HepG2 (cell line): Measurements from ENCODE around the gene ZBP1. TPM values are rescaled to one million over a fixed set of nuclear protein-coding genes. Genes with fewer than 3 reads are reported as not detected.

ENCODE experiments used
- ATF7-NPFF ChIP-seq: sonication (generic); formaldehyde crosslinking; IDR thresholded peaks from 2 replicates; pipeline ENCODE4 v1.8.1; 2023; ENCODE audit warnings: mild to moderate bottlenecking, low read depth, missing genetic modification reagents, moderate library complexity
- DPF2 ChIP-seq: sonication (generic); formaldehyde crosslinking; IDR thresholded peaks from 2 replicates; pipeline ENCODE4 v1.4.0; 2020; ENCODE audit warnings: mild to moderate bottlenecking, low read depth, missing genetic modification reagents, borderline replicate concordance
- EP300 ChIP-seq, 3 experiments: sonication (generic) in 1 of 3; formaldehyde crosslinking in 1 of 3; IDR thresholded peaks; 2 replicates each; pipeline versions ENCODE4 v1.5.1 to v1.6.1; 2011 to 2020; ENCODE audit warnings: low read depth in 2 of 3, low read length in 2 of 3, borderline replicate concordance in 1 of 3, improper control_type of control experiment in 1 of 3, mild to moderate bottlenecking in 1 of 3, missing genetic modification reagents in 1 of 3, moderate library complexity in 1 of 3
- GATA4 ChIP-seq: sonication (generic); IDR thresholded peaks from 2 replicates; pipeline ENCODE4 v1.6.1; 2016; ENCODE audit warnings: antibody characterized with exemption, low read depth, borderline replicate concordance
- HDAC1 ChIP-seq: sonication (generic); formaldehyde crosslinking; IDR thresholded peaks from 2 replicates; pipeline ENCODE4 v1.5.1; 2020; ENCODE audit warnings: mild to moderate bottlenecking, missing genetic modification reagents
- HES4 ChIP-seq: sonication (generic); formaldehyde crosslinking; IDR thresholded peaks from 2 replicates; pipeline ENCODE4 v1.9.0; 2021; ENCODE audit warnings: mild to moderate bottlenecking, missing genetic modification reagents, borderline replicate concordance
- RCOR2 ChIP-seq: IDR thresholded peaks from 2 replicates; pipeline ENCODE4 v1.6.1; 2016; ENCODE audit warnings: missing biosample characterization, missing genetic modification reagents
- RXRA ChIP-seq: sonication (generic); formaldehyde crosslinking; IDR thresholded peaks from 2 replicates; pipeline ENCODE4 v1.5.1; 2020; ENCODE audit warnings: missing genetic modification reagents
- SIX1 ChIP-seq: sonication (generic); formaldehyde crosslinking; IDR thresholded peaks from 2 replicates; pipeline ENCODE4 v1.4.0; 2020; ENCODE audit warnings: missing genetic modification reagents, borderline replicate concordance
- ZNF841 ChIP-seq: sonication (generic); formaldehyde crosslinking; IDR thresholded peaks from 2 replicates; pipeline ENCODE4 v1.8.1; 2023; ENCODE audit warnings: missing genetic modification reagents, borderline replicate concordance
- polyA plus RNA-seq, 8 experiments: library from polyadenylated mRNA; depleted of rRNA in 3 of 8; stranded (reverse) in 7 of 8; unstranded in 1 of 8; fragments of >200 nt; fragmentation: Illumina TruSeq in 4 of 8; extraction: Trizol in 4 of 8; gene quantifications; 2 replicates each; pipeline versions ENCODE4 v1.2.1 to v1.2.3, GENCODE V29; 2011 to 2016; ENCODE audit warnings: low read depth in 4 of 8, missing spikeins in 1 of 8, mixed read lengths in 1 of 8; ENCODE audit not compliant: insufficient read depth in 1 of 8
- total RNA-seq, 5 experiments: library from RNA; depleted of rRNA; stranded (reverse); fragments of >200 nt; fragmentation: Illumina TruSeq; extraction: Trizol; gene quantifications; 2 replicates each; pipeline ENCODE4 v1.2.3, GENCODE V29; 2016; ENCODE audit warnings: low read depth in 1 of 5
- TF ChIP-seq, protein P1 (sequence below): sonication (generic); formaldehyde crosslinking; IDR thresholded peaks from 2 replicates; pipeline ENCODE4 v1.4.0; 2020; ENCODE audit warnings: missing genetic modification reagents
- TF ChIP-seq, protein P2 (sequence below): sonication (generic); formaldehyde crosslinking; IDR thresholded peaks from 2 replicates; pipeline ENCODE4 v1.8.0; 2022; ENCODE audit warnings: mild to moderate bottlenecking, missing genetic modification reagents, borderline replicate concordance
- TF ChIP-seq, protein P3 (sequence below): sonication (generic); formaldehyde crosslinking; IDR thresholded peaks from 2 replicates; pipeline ENCODE4 v1.4.0; 2020; ENCODE audit warnings: missing genetic modification reagents, mild to moderate bottlenecking, borderline replicate concordance
- TF ChIP-seq, protein P4 (sequence below): IDR thresholded peaks from 2 replicates; pipeline ENCODE4 v1.6.1; 2016; ENCODE audit warnings: low read depth, control low read depth
- TF ChIP-seq, protein P5 (sequence below): sonication (generic); formaldehyde crosslinking; conservative IDR thresholded peaks from 2 replicates; pipeline ENCODE4 v1.8.0; 2022; ENCODE audit warnings: missing genetic modification reagents

The ZBP1 gene
- total and polyA plus RNA-seq, 2 of the 13 experiments (the other 11 are each of a cell fraction or from before 2014, with no cell fraction given) = not detected

DNA sequence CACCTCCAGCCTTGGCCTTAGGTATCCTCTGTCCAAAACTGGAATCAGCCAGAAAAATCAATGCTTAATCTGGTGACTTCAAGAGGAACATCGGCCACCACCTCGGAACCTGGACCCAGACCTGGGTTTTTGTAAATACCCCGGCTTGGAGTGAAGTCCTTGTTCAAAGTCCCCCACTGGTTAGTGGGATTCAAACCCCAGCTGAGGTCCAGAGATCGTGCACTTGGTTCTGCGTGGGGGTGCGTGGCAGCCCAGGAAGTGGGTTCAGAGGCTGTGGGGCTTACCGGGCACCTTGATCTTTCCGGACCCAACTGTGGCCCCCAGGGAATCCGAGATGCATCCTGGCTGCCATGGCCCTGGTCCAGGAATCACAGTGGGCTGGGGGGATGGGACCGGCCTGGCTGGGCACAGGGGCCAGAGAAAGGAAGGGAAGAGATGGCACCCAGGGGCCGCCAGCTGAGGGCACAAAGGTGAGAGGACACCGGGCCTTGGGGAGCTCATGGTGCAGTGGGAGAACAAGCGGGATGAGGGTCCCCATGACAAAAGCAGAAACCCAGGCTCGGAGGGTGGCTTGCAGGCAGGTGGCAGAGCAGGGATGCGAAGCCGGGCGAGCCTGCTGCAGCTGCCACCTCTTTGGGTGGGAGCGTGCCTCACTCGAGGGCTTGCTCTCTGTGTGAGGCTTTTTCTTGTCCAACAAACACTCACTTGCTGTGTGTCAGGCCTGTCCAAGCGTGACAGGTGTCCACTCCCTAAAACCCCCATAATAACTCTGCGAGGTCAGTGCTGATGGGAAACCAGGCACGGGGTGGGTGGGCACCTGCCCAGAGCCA is 27.7 kb downstream of the ZBP1 start (continued):
- 0 out of 2 replicates have a peak, but pooled peaks have one; percentile 53 for TF ChIP-seq RCOR2 (CRISPR knock-in tag)
- TF ChIP-seq, protein P1, sequence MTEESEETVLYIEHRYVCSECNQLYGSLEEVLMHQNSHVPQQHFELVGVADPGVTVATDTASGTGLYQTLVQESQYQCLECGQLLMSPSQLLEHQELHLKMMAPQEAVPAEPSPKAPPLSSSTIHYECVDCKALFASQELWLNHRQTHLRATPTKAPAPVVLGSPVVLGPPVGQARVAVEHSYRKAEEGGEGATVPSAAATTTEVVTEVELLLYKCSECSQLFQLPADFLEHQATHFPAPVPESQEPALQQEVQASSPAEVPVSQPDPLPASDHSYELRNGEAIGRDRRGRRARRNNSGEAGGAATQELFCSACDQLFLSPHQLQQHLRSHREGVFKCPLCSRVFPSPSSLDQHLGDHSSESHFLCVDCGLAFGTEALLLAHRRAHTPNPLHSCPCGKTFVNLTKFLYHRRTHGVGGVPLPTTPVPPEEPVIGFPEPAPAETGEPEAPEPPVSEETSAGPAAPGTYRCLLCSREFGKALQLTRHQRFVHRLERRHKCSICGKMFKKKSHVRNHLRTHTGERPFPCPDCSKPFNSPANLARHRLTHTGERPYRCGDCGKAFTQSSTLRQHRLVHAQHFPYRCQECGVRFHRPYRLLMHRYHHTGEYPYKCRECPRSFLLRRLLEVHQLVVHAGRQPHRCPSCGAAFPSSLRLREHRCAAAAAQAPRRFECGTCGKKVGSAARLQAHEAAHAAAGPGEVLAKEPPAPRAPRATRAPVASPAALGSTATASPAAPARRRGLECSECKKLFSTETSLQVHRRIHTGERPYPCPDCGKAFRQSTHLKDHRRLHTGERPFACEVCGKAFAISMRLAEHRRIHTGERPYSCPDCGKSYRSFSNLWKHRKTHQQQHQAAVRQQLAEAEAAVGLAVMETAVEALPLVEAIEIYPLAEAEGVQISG (CRISPR knock-in tag) = no peak
- no peak for TF ChIP-seq SIX1 (CRISPR knock-in tag)
- peak in 1 of 2 experiments; percentile 75; a peak in 2 of 4 replicates for TF ChIP-seq EP300 (IDR thresholded peaks at IDR 0.05; ENCODE audit: low read depth in 2 of 2, low read length in 2 of 2)
- TF ChIP-seq EP300 (CRISPR knock-in tag; IDR thresholded peaks at IDR 0.05; ENCODE audit: borderline replicate concordance) = no peak
- TF ChIP-seq, protein P2, sequence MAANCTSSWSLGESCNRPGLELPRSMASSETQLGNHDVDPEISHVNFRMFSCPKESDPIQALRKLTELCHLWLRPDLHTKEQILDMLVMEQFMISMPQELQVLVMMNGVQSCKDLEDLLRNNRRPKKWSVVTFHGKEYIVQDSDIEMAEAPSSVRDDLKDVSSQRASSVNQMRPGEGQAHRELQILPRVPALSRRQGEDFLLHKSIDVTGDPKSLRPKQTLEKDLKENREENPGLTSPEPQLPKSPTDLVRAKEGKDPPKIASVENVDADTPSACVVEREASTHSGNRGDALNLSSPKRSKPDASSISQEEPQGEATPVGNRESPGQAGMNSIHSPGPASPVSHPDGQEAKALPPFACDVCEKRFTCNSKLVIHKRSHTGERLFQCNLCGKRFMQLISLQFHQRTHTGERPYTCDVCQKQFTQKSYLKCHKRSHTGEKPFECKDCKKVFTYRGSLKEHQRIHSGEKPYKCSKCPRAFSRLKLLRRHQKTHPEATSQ (CRISPR knock-in tag) = no peak
- no peak for TF ChIP-seq ZNF841 (CRISPR knock-in tag)
- TF ChIP-seq, protein P3, sequence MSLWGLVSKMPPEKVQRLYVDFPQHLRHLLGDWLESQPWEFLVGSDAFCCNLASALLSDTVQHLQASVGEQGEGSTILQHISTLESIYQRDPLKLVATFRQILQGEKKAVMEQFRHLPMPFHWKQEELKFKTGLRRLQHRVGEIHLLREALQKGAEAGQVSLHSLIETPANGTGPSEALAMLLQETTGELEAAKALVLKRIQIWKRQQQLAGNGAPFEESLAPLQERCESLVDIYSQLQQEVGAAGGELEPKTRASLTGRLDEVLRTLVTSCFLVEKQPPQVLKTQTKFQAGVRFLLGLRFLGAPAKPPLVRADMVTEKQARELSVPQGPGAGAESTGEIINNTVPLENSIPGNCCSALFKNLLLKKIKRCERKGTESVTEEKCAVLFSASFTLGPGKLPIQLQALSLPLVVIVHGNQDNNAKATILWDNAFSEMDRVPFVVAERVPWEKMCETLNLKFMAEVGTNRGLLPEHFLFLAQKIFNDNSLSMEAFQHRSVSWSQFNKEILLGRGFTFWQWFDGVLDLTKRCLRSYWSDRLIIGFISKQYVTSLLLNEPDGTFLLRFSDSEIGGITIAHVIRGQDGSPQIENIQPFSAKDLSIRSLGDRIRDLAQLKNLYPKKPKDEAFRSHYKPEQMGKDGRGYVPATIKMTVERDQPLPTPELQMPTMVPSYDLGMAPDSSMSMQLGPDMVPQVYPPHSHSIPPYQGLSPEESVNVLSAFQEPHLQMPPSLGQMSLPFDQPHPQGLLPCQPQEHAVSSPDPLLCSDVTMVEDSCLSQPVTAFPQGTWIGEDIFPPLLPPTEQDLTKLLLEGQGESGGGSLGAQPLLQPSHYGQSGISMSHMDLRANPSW (CRISPR knock-in tag) = peak; percentile 48; the same call in 1 of the 2 replicates
- no peak; the same call in 1 of the 2 replicates for TF ChIP-seq HES4
- no peak for TF ChIP-seq GATA4
- peak; percentile 76 for TF ChIP-seq DPF2 (CRISPR knock-in tag)
- no peak for TF ChIP-seq RXRA
- peak; percentile 87 for TF ChIP-seq HDAC1
- TF ChIP-seq, protein P4, sequence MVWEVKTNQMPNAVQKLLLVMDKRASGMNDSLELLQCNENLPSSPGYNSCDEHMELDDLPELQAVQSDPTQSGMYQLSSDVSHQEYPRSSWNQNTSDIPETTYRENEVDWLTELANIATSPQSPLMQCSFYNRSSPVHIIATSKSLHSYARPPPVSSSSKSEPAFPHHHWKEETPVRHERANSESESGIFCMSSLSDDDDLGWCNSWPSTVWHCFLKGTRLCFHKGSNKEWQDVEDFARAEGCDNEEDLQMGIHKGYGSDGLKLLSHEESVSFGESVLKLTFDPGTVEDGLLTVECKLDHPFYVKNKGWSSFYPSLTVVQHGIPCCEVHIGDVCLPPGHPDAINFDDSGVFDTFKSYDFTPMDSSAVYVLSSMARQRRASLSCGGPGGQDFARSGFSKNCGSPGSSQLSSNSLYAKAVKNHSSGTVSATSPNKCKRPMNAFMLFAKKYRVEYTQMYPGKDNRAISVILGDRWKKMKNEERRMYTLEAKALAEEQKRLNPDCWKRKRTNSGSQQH = no peak
- TF ChIP-seq, protein P5, sequence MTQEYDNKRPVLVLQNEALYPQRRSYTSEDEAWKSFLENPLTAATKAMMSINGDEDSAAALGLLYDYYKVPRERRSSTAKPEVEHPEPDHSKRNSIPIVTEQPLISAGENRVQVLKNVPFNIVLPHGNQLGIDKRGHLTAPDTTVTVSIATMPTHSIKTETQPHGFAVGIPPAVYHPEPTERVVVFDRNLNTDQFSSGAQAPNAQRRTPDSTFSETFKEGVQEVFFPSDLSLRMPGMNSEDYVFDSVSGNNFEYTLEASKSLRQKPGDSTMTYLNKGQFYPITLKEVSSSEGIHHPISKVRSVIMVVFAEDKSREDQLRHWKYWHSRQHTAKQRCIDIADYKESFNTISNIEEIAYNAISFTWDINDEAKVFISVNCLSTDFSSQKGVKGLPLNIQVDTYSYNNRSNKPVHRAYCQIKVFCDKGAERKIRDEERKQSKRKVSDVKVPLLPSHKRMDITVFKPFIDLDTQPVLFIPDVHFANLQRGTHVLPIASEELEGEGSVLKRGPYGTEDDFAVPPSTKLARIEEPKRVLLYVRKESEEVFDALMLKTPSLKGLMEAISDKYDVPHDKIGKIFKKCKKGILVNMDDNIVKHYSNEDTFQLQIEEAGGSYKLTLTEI (CRISPR knock-in tag) = no peak
- no peak for TF ChIP-seq ATF7-NPFF (CRISPR knock-in tag)
